Small intestine (tissue), 7 donors: Measurements from ENCODE around the gene RABEP2. TPM values are rescaled to one million over a fixed set of nuclear protein-coding genes. Genes with fewer than 3 reads are reported as not detected.

Experiments used
- DNase-seq, 2 donors: peaks; one replicate each; pipeline versions ENCODE4 v3.0.0 to v3.0.0-alpha.2; 2013
- FAIRE-seq: peaks from 2 replicates; lab custom pipeline; 2012; peaks lifted over from hg19 to GRCh38; lab: Jason Lieb, UNC
- H3K27ac ChIP-seq, 3 donors: one replicate each; pipeline ENCODE4 v1.5.1; 2013; ENCODE audit warnings: low read length in 2 of 3, mild to moderate bottlenecking in 2 of 3, control low read depth in 1 of 3, inconsistent platforms in 1 of 3, low read depth in 1 of 3, moderate library complexity in 1 of 3
- H3K27me3 ChIP-seq, 3 donors: one replicate each; pipeline ENCODE4 v1.6.1; 2013; ENCODE audit warnings: low read length in 3 of 3, inconsistent platforms in 1 of 3; ENCODE audit not compliant: control insufficient read depth in 3 of 3, insufficient read depth in 3 of 3
- H3K36me3 ChIP-seq, 3 donors: one replicate each; pipeline ENCODE4 v1.6.1; 2013; ENCODE audit warnings: low read length in 3 of 3, inconsistent platforms in 1 of 3, low read depth in 1 of 3, mild to moderate bottlenecking in 1 of 3, moderate library complexity in 1 of 3; ENCODE audit not compliant: control insufficient read depth in 3 of 3, insufficient read depth in 2 of 3
- H3K4me1 ChIP-seq, 3 donors: one replicate each; pipeline ENCODE4 v1.6.1; 2013; ENCODE audit warnings: low read length in 2 of 3, inconsistent platforms in 1 of 3, low read depth in 1 of 3, mild to moderate bottlenecking in 1 of 3, moderate library complexity in 1 of 3; ENCODE audit not compliant: control insufficient read depth in 3 of 3, insufficient read depth in 2 of 3
- H3K4me3 ChIP-seq, 3 donors: one replicate each; pipeline ENCODE4 v1.5.1; 2013; ENCODE audit warnings: low read length in 3 of 3, control low read depth in 1 of 3, inconsistent platforms in 1 of 3, low read depth in 1 of 3, mild to moderate bottlenecking in 1 of 3, moderate library complexity in 1 of 3
- H3K9me3 ChIP-seq, 2 donors: one replicate each; pipeline ENCODE4 v1.6.1; 2013; ENCODE audit warnings: low read depth in 1 of 2, low read length in 1 of 2; ENCODE audit not compliant: control insufficient read depth in 2 of 2, insufficient read depth in 1 of 2
- WGBS, 3 donors: extraction: QIAGEN DNeasy Blood & Tissue Kit; methylation state at CpG; one replicate each; pipeline ENCODE4 v1.1.7; 2013; 5-methylcytosine and 5-hydroxymethylcytosine counted together
- polyA plus RNA-seq, 4 donors: library from polyadenylated mRNA; stranded (reverse) in 3 of 4; unstranded in 1 of 4; fragments of 200-250 nt in 3 of 4; fragments of 120-200 nt in 1 of 4; gene quantifications; one replicate each; pipeline versions ENCODE4 v1.2.1 to v1.2.3, GENCODE V29; 2013
- donor health status: healthy with polysubstance abuse.
- donor health status: control.
- donor health status: control.
- donor health status: Bipolar disorder and iron deficiency.
- donor health status: healthy.

Gene RABEP2
- polyA plus RNA-seq, 4 donors: 26.5 to 55.7 (median 29.8) TPM

DNA sequence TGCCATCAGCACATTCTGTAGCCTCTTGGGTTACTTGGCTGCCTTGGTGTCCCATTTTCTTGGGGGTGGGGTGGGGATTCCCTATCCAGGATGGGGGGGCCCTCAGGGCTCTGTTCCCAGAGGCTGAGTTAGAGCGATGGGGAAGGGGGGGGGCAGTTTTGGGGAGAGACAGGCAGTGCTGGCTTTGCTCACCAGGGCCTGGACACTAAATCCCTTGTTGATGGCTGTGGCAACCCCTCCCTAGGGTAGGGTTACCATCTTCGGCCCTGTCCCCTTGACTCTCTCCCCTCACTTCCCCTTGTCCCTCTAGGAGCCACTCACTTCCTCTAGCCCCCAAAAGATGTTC is 47.4 kb downstream of the RABEP2 start:
- Histone ChIP-seq H3K4me3 (no peak overlapping the region), H3K27ac (no peak overlapping the region), H3K27me3 (peaks cover 0 to 17% (median 0%) of the 10 kb centered on the region in 3 donors), H3K36me3 (peaks cover 0 to 45% (median 4%) of the 10 kb centered on the region in 3 donors), H3K4me1 (peaks cover 5 to 17% (median 8%) of the 10 kb centered on the region in 3 donors), H3K9me3 (no peaks in the 10 kb centered on the region)
- FAIRE-seq: no peak
- DNase-seq: no peak
- WGBS, 3 donors: 67 to 89% (median 69%) methylated on average over 1 to 2 of the region's 2 CpGs

DNA sequence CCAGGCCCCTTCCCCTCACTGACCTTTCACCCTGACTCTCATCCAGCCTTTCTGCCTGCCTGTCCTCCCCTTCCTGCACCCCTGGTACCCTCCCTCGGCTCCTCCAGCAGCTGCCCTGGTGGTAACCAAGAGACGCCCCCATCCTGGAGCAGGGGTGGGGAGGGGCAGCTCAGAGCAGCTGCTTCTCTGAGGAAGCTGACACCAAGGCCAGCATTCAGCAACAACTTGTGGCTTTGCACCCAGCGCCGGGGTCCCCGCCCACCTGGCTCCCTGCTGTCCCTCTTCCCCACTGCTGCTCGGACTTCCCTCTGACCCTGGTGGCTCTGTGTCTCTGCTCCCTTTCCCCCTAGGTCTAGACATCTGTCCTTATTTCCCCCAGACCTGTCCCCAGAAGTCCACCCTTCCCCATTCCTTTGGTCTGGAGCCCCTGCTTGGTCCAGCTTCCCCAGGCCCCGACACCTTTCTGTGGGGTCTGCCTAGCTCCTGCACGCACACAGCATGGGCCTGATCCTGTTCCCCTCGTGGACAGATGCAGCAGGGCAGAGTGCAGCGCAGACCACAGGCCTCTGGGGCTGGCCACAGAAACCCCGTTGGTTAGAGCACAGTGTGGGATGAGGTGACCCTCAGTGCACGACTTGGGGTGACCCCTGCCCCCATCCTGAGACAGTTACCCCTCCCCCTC is 47.9 kb downstream of the RABEP2 start:
- no peak overlapping the region for H3K4me3 ChIP-seq
- WGBS, 3 donors: 47 to 66% (median 55%) methylated on average over 12 of the region's 12 CpGs
- peaks cover 0 to 50% (median 7%) of the 10 kb centered on the region in 3 donors for H3K36me3 ChIP-seq
- no peak overlapping the region for H3K27ac ChIP-seq
- H3K4me1 ChIP-seq: peaks cover 5 to 16% (median 8%) of the 10 kb centered on the region in 3 donors
- H3K9me3 ChIP-seq: no peaks in the 10 kb centered on the region
- FAIRE-seq (no peak), DNase-seq (no peak)
- H3K27me3 ChIP-seq: peaks cover 0 to 17% (median 0%) of the 10 kb centered on the region in 3 donors

DNA sequence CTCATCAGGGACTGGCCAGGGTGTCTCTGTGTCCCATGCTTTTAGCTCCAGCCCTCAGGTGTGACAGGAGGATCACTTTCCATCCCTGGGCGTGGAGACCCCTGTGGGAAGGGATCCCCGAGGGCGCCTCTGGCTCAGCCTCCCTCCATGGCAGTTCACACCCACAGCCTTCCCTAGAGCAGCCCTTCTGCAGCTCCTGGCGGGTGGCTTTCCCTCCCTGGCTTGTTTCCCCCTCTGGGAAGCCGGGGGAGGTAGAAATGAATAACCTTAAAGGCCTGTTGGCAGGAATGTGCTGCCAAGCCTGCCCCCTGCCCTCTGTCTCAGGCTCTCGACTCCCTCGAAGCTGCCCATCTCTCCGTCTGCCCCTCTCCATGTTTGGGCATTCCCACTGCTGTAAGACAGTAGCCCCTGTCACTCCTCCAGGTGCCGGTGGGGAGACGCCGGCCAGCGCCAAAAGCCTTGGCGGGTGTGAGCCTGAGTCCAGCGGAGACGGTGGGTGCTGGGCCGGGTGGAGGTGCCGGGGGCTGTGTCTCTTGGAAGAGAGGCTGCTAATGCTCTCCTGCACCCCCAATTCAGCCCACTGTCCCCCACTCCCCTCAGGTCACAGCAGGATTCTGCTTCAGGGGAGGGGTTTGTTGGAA is 48.9 kb downstream of the RABEP2 start:
- 68 to 78% (median 68%) methylated on average over 17 of the region's 17 CpGs for WGBS, 3 donors
- Histone ChIP-seq H3K36me3 (peaks cover 0 to 59% (median 7%) of the 10 kb centered on the region in 3 donors), H3K4me1 (peaks cover 5 to 16% (median 8%) of the 10 kb centered on the region in 3 donors), H3K27me3 (peaks cover 0 to 17% (median 0%) of the 10 kb centered on the region in 3 donors), H3K4me3 (no peak overlapping the region), H3K9me3 (no peaks in the 10 kb centered on the region), H3K27ac (no peak overlapping the region)
- FAIRE-seq (no peak), DNase-seq (no peak)

DNA sequence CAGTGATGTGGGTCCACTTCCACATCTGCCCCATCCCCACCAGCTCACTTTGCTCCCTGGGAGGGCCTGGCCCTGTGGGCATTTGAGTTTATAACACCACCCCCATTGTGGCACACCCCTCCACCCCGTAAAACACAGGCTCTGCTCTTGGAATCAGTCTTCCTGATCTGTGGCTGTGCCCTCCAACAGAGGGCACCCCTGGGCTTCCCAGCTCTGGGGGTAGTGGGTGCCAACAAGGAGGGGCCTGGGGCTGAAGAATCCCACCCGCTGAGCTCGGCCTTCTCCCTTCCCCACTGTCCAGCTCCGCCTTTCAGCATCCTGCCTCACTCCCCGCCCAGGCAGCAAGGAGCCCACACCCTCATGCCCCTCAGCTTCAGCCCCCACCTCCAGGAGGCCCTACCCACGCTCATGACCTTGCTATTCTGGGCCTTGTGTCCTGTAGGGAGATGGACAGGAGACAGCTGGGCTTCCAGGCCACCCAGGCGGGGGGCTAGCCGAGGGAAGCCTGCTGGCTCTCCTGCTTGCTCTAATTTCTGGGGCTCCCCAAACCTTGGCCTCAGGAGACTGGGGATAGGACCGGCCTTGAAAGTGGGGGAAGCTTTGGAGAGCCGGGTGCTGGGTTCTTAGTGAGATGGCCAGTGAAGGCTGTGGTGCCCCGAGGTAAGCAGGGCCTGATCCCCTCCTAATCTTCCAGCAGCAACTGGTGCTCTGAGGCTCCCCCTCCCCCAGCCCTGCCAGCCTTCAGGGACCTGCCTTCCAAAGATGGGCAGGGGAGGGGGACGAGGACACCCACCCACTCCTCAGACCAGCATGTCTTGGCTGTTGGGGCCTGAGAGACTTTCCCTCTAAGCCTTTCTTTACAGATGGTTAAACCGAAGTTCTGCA is 49.7 kb downstream of the RABEP2 start:
- 60 to 73% (median 68%) methylated on average over 12 to 13 of the region's 13 CpGs for WGBS, 3 donors
- peaks cover 0 to 10% (median 0%) of the 10 kb centered on the region in 3 donors for H3K27me3 ChIP-seq
- DNase-seq (no peak), FAIRE-seq (no peak)
- H3K4me3 ChIP-seq: no peak overlapping the region
- no peaks in the 10 kb centered on the region for H3K9me3 ChIP-seq
- H3K4me1 ChIP-seq: peaks cover 5 to 14% (median 6%) of the 10 kb centered on the region in 3 donors
- H3K36me3 ChIP-seq: peaks cover 0 to 67% (median 7%) of the 10 kb centered on the region in 3 donors
- H3K27ac ChIP-seq: no peak overlapping the region

DNA sequence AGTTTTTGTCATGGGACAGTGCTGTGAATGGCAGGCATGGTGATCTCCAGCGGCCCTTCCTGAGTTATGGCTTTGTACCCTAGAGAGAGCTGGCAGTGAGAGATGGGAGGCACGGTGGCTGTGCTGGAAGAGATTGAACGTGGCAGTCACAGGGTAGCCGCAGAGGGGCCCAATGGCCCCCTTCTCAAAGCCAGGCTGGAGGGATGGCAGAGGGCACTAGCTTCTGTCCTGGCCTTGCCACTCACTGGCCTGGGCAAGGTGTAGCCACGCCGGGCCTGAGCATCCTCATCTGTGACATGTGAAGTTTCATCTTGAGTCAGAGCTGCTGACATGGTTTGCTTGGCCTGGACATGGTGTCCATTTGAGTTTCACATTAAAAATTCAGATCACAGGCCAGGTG is 50.6 kb downstream of the RABEP2 start:
- FAIRE-seq (no peak), DNase-seq (no peak)
- 86 to 95% (median 95%) methylated on average over 6 of the region's 6 CpGs for WGBS, 3 donors
- Histone ChIP-seq H3K27ac (no peak overlapping the region), H3K4me1 (peaks cover 3 to 8% (median 5%) of the 10 kb centered on the region in 3 donors), H3K4me3 (no peak overlapping the region), H3K9me3 (no peaks in the 10 kb centered on the region), H3K36me3 (peaks cover 7 to 76% (median 16%) of the 10 kb centered on the region in 3 donors), H3K27me3 (peaks cover 0 to 5% (median 0%) of the 10 kb centered on the region in 3 donors)

DNA sequence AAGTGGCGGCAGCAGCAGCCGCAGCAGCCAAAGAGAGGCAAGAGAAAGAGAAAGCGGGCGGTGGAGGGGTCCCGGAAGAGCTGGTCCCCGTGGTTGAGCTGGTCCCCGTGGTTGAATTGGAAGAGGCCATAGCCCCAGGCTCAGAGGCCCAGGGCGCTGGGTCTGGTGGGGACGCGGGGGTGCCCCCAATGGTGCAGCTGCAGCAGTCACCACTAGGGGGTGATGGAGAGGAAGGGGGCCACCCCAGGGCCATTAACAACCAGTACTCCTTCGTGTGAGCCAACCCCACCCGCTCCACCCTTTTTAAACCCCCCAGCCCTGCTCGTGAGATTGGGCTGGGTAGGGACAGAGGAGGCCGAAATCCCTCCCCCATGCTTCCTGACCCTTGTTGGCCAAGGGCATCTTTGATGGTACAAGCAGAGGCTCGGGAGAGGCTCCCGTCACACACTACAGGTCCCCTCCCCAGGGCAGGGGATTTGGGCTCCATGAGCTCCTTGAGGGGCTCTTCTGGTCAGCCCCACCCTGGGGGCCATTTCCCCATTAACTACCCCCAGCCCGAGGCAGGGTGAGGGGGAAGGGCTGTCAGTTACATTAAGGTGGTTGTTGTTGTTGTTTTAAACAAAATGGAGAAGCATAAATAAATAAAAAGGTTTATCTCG is 51.4 kb downstream of the RABEP2 start:
- WGBS, 3 donors: 78 to 89% (median 81%) methylated on average over 16 to 18 of the region's 18 CpGs
- no peak overlapping the region for H3K4me3 ChIP-seq
- H3K4me1 ChIP-seq: peaks cover 0 to under 1% (median 0%) of the 10 kb centered on the region in 3 donors
- peaks cover 15 to 84% (median 20%) of the 10 kb centered on the region in 3 donors for H3K36me3 ChIP-seq
- H3K27ac ChIP-seq: no peak overlapping the region
- DNase-seq (peak in 1 of 2 donors; percentile 37), FAIRE-seq (no peak)
- H3K27me3 ChIP-seq: peaks cover 0 to 2% (median 0%) of the 10 kb centered on the region in 3 donors
- H3K9me3 ChIP-seq: no peaks in the 10 kb centered on the region

DNA sequence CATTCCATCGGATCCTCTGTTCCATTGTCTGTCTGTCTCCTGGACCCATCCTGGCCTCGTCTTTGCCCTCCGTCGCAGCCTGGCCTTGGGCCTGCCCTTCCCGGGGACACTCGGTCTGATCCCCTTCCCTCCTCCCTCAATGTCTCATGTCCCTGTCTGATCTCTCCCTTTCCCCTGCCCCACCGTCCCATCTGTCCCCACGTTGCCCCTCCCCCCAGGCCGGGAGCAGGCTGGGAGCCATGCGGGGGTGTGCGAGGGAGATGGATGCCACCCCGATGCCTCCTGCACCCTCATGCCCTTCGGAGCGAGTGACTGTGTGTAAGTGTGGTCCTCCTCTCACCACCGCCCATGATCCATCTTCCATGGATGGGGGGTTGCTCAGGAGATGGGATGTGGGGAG is 52.1 kb downstream of the RABEP2 start:
- DNase-seq (no peak), FAIRE-seq (no peak)
- Histone ChIP-seq H3K27ac (no peak overlapping the region), H3K4me3 (no peak overlapping the region), H3K4me1 (no peaks in the 10 kb centered on the region), H3K9me3 (no peaks in the 10 kb centered on the region), H3K36me3 (peaks cover 16 to 91% (median 21%) of the 10 kb centered on the region in 3 donors), H3K27me3 (no peaks in the 10 kb centered on the region)
- WGBS, 3 donors: 90 to 91% (median 90%) methylated on average over 14 to 15 of the region's 15 CpGs
